NCI-H1105 (cell line): ENCODE results near the gene SIGLEC11.
"Not testable (repeated sequence)": the region's sequence is repeated elsewhere in the genome, so short reads cannot be mapped to it uniquely, and the experiment has no call there.

Experiments
- DNase-seq: peaks from one replicate; lab custom pipeline; 2025; lab: John Stamatoyannopoulos, UW

The SIGLEC11 gene

GRCh38 chr19:49924881-49925210 lies 36.1 kb downstream of the SIGLEC11 start:
- not testable (repeated sequence) for DNase-seq

- no peak for DNase-seq
Observed at GRCh38 chr19:49924004-49924880, 36.7 kb downstream of the SIGLEC11 start.

- DNase-seq: no peak
Observed at GRCh38 chr19:49923055-49924003, 37.6 kb downstream of the SIGLEC11 start.

- no peak for DNase-seq
Observed at GRCh38 chr19:49921871-49922795, 38.8 kb downstream of the SIGLEC11 start.

GRCh38 chr19:49920624-49921363 lies 40.2 kb downstream of the SIGLEC11 start:
- no peak for DNase-seq

- DNase-seq: no peak
Observed at GRCh38 chr19:49918089-49918488, 42.9 kb downstream of the SIGLEC11 start.

GRCh38 chr19:49916839-49917733 lies 43.9 kb downstream of the SIGLEC11 start:
- no peak for DNase-seq

GRCh38 chr19:49915271-49915670 lies 45.7 kb downstream of the SIGLEC11 start:
- DNase-seq: no peak

- DNase-seq: no peak
Observed at GRCh38 chr19:49913720-49914119, 47.3 kb downstream of the SIGLEC11 start.

GRCh38 chr19:49912965-49913685 lies 47.8 kb downstream of the SIGLEC11 start:
- DNase-seq: no peak

- no peak for DNase-seq
Observed at GRCh38 chr19:49911381-49912145, 49.4 kb downstream of the SIGLEC11 start.

- no peak for DNase-seq
Observed at GRCh38 chr19:49910179-49910578, 50.8 kb downstream of the SIGLEC11 start.

- DNase-seq: no peak
Observed at GRCh38 chr19:49908480-49909420, 52.2 kb downstream of the SIGLEC11 start.

- DNase-seq: no peak
Observed at GRCh38 chr19:49907745-49908446, 53.1 kb downstream of the SIGLEC11 start.

GRCh38 chr19:49906879-49907564 lies 54.0 kb downstream of the SIGLEC11 start:
- DNase-seq: no peak

GRCh38 chr19:49904136-49904535 lies 56.8 kb downstream of the SIGLEC11 start:
- DNase-seq: no peak
